SK-N-SH (cell line): ENCODE measurements around the gene RFX4.

Experiments
- CHD2 ChIP-seq: fragments of 150-350 bp; IDR thresholded peaks from 2 replicates; pipeline ENCODE4 v1.6.1; 2018; ENCODE audit warnings: low read length; ENCODE audit not compliant: partially characterized antibody
- EP300 ChIP-seq, 2 experiments: IDR thresholded peaks; 2 replicates each; pipeline versions ENCODE4 v1.4.0 to v1.6.1; 2012; ENCODE audit warnings: borderline replicate concordance in 1 of 2, low read depth in 1 of 2, low read length in 1 of 2
- TAF1 ChIP-seq: IDR thresholded peaks from 2 replicates; pipeline ENCODE4 v1.6.1; 2012; ENCODE audit warnings: low read depth, mild to moderate bottlenecking, low read length, moderate library complexity, borderline replicate concordance
- YY1 ChIP-seq: IDR thresholded peaks from 2 replicates; pipeline ENCODE4 v1.4.0; 2012; ENCODE audit warnings: low read depth, mild to moderate bottlenecking

DNA sequence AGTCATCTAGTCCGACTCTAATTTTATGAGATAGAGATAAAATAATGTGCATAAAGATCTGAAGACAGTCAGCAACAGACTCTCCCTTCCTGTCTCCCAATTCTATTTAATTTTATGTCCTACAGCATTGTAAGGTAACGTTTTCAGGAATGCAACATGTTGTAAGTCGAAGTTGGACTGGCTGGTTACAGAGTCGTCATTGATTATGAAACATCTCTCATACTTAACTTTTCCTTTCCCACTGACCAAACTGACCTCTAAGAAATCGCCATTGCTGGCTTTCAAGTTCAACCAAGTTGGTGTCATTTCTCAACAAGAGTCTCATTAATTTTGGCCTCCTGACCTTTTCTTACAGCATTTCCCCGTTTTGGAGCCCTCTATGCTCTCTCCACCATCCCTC, 186.7 kb downstream of the RFX4 start:
- no peak for TF ChIP-seq CHD2
- no peak for TF ChIP-seq TAF1
- TF ChIP-seq YY1: no peak
- TF ChIP-seq EP300 (IDR thresholded peaks at IDR 0.05; ENCODE audit: borderline replicate concordance in 1 of 2, low read depth in 1 of 2, low read length in 1 of 2): no peak
